PC-3 (cell line): ENCODE results near the gene FRRS1L. TPM values are rescaled to one million over a fixed set of nuclear protein-coding genes. Genes with fewer than 3 reads are reported as not detected.

ENCODE experiments used
- ATAC-seq: fragments of 200-7000 bp; cut with Tn5 transposase; 2 replicates; pipeline ENCODE4 v1.9.1; 2020; ENCODE audit warnings: mild to moderate bottlenecking, moderate library complexity
- BruUV-seq: library from RNA; stranded (reverse); fragments of 400-500 nt; replicated peaks from 2 replicates; lab custom pipeline; 2021; lab: Mats Ljungman, UMichigan
- CTCF ChIA-PET: fragments of 300-600 bp; sonication (Branson Sonifier 250); formaldehyde crosslinking; loops from one replicate; lab custom pipeline; 2022; ENCODE audit warnings: antibody characterized with exemption; lab: Charles Lee
- POLR2A ChIA-PET: fragments of 300-600 bp; sonication (Branson Sonifier 250); formaldehyde crosslinking; loops from one replicate; lab custom pipeline; 2022; ENCODE audit warnings: antibody characterized with exemption; ENCODE audit not compliant: unreplicated experiment; lab: Charles Lee
- DNase-seq: peaks from one replicate; pipeline ENCODE4 v3.0.0-alpha.2; 2015
- H2AFZ ChIP-seq: fragments of 300-600 bp; sonication (generic); 2 replicates; pipeline ENCODE4 v1.6.0; 2016; ENCODE audit warnings: antibody characterized with exemption, low read length
- H3F3A ChIP-seq: fragments of 300-600 bp; sonication (generic); one replicate; pipeline ENCODE4 v1.6.0; 2017; ENCODE audit warnings: antibody characterized with exemption, low read length, control low read depth, mild to moderate bottlenecking; ENCODE audit not compliant: unreplicated experiment
- H3K27ac ChIP-seq: fragments of 300-600 bp; sonication (generic); 2 replicates; pipeline ENCODE4 v1.5.1; 2016; ENCODE audit warnings: mild to moderate bottlenecking, low read length
- H3K27me3 ChIP-seq: fragments of 300-600 bp; sonication (generic); 2 replicates; pipeline ENCODE4 v1.6.1; 2016; ENCODE audit warnings: low read length, mixed read lengths
- H3K36me3 ChIP-seq: fragments of 300-600 bp; sonication (generic); 2 replicates; pipeline ENCODE4 v1.6.1; 2016; ENCODE audit warnings: low read depth, mixed run types, low read length, mixed read lengths
- H3K4me1 ChIP-seq: fragments of 300-600 bp; sonication (generic); 2 replicates; pipeline ENCODE4 v1.5.1; 2016; ENCODE audit warnings: low read length; ENCODE audit not compliant: insufficient read depth
- H3K4me2 ChIP-seq: fragments of 300-600 bp; sonication (generic); 2 replicates; pipeline ENCODE4 v1.6.0; 2016; ENCODE audit warnings: low read length
- H3K4me3 ChIP-seq: fragments of 300-600 bp; sonication (generic); 2 replicates; pipeline ENCODE4 v1.5.1; 2016; ENCODE audit warnings: mild to moderate bottlenecking, low read length, mixed read lengths
- H3K79me2 ChIP-seq: fragments of 300-600 bp; sonication (generic); 2 replicates; pipeline ENCODE4 v1.6.1; 2017; ENCODE audit warnings: low read length, mixed read lengths
- H3K9ac ChIP-seq: fragments of 300-600 bp; sonication (generic); 2 replicates; pipeline ENCODE4 v1.6.0; 2016; ENCODE audit warnings: mild to moderate bottlenecking, low read length
- H3K9me2 ChIP-seq: fragments of 300-600 bp; sonication (generic); replicated peaks from 2 replicates; pipeline ENCODE4 v1.6.1; 2016; ENCODE audit warnings: mixed run types, low read length, mixed read lengths
- H3K9me3 ChIP-seq: fragments of 300-600 bp; sonication (generic); 2 replicates; pipeline ENCODE4 v1.6.1; 2016; ENCODE audit warnings: low read length, mixed read lengths
- H4K20me1 ChIP-seq: fragments of 300-600 bp; sonication (generic); 2 replicates; pipeline ENCODE4 v1.6.1; 2016; ENCODE audit warnings: low read length, mixed read lengths
- EZH2 ChIP-seq: fragments of 300-600 bp; sonication (generic); IDR thresholded peaks from one replicate; pipeline ENCODE4 v1.6.1; 2017; ENCODE audit warnings: antibody characterized with exemption, mild to moderate bottlenecking, low read length; ENCODE audit not compliant: unreplicated experiment
- EZH2phosphoT487 ChIP-seq: fragments of 300-600 bp; sonication (generic); IDR thresholded peaks from 2 replicates; pipeline ENCODE4 v1.6.1; 2018; ENCODE audit warnings: mild to moderate bottlenecking, antibody characterized with exemption, low read length, borderline replicate concordance
- intact Hi-C: fragments of 100-400 bp; cut with micrococcal nuclease; formaldehyde crosslinking; loops from 2 replicates; pipeline ENCODE4 v1.9.0; 2023
- total RNA-seq: library from RNA; depleted of rRNA; stranded (reverse); fragments of >200 nt; gene quantifications from 2 replicates; pipeline ENCODE4 v1.2.3, GENCODE V29; 2014
- TF ChIP-seq, protein P1 (sequence below): fragments of 300-600 bp; sonication (generic); conservative IDR thresholded peaks from 2 replicates; pipeline ENCODE4 v1.5.1; 2017; ENCODE audit warnings: antibody characterized with exemption, low read depth, mild to moderate bottlenecking, low read length

FRRS1L gene
- total RNA-seq, 1 experiment from 2014 or later: not detected

DNA sequence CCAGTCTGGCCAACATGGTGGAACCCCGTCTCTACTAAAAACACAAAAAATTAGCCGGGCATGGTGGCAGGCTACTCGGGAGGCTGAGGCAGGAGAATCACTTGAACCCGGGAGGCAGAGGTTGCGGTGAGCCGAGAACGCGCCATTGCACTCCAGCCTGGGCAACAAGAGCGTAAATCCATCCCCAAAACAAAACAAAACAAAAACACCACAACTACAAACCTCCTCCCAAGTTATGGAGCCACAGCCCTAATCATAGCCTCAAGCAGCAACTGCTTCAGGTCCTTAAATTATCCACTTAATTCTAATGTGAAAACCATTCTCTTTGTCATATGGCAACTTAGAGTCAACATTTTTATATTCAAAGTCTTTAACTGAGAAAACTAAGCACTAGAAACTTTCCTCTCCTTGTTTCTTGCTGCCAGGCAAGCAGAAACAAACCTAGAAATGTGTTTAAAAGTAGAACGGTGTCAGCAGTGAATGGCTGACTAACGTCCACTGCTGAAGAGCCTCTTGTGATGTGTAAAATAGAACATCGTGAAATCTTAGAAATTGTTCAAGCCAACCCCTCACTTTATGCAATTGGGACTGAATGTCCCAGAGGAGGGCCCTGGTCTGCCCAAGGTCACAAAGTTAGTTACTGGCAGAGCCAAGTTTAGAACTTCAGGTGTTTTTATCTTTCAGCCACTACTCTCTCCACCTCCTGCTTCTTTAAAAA is 53.0 kb downstream of the FRRS1L start:
- no peak overlapping the region for H3K27ac ChIP-seq
- H3K9me3 ChIP-seq: no peaks in the 10 kb centered on the region
- no peak for DNase-seq
- TF ChIP-seq, protein P1, sequence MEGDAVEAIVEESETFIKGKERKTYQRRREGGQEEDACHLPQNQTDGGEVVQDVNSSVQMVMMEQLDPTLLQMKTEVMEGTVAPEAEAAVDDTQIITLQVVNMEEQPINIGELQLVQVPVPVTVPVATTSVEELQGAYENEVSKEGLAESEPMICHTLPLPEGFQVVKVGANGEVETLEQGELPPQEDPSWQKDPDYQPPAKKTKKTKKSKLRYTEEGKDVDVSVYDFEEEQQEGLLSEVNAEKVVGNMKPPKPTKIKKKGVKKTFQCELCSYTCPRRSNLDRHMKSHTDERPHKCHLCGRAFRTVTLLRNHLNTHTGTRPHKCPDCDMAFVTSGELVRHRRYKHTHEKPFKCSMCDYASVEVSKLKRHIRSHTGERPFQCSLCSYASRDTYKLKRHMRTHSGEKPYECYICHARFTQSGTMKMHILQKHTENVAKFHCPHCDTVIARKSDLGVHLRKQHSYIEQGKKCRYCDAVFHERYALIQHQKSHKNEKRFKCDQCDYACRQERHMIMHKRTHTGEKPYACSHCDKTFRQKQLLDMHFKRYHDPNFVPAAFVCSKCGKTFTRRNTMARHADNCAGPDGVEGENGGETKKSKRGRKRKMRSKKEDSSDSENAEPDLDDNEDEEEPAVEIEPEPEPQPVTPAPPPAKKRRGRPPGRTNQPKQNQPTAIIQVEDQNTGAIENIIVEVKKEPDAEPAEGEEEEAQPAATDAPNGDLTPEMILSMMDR: no peak
- no peak overlapping the region for H3K9ac ChIP-seq
- no peaks in the 10 kb centered on the region for H3K36me3 ChIP-seq
- intact Hi-C loops: loop anchor here (10.0 kb wide), 1 partner anchor 49 kb away; no protein-coding TSS in a partner anchor
- ChIA-PET POLR2A (no interaction called here), CTCF (no interaction called here)
- 0 out of 2 replicates have a peak overlapping the region, but pooled peaks have one; percentile 24 for H3K4me2 ChIP-seq
- H3K9me2 ChIP-seq: no peaks in the 10 kb centered on the region
- H3K27me3 ChIP-seq: no peaks in the 10 kb centered on the region
- no TSS peak for BruUV-seq
- H4K20me1 ChIP-seq: peaks cover 28% of the 10 kb centered on the region
- H3K4me1 ChIP-seq: peaks cover 50% of the 10 kb centered on the region
- ATAC-seq: no peak
- no peaks in the 10 kb centered on the region for H3F3A ChIP-seq
- H3K4me3 ChIP-seq: no peak overlapping the region
- H2AFZ ChIP-seq: no peak overlapping the region
- peaks cover 100% of the 10 kb centered on the region for H3K79me2 ChIP-seq

GRCh38 chr9:109113254-109113653 is 53.8 kb downstream of the FRRS1L start:
- no peak overlapping the region for H3K27ac ChIP-seq
- no peaks in the 10 kb centered on the region for H3K9me2 ChIP-seq
- no peak for ATAC-seq
- no peak overlapping the region for H3K4me3 ChIP-seq
- BruUV-seq: no TSS peak
- peaks cover 29% of the 10 kb centered on the region; the same call in 1 of the 2 replicates for H4K20me1 ChIP-seq
- DNase-seq: no peak
- H3K36me3 ChIP-seq: no peaks in the 10 kb centered on the region
- H3K4me2 ChIP-seq: no peak overlapping the region
- H3F3A ChIP-seq: no peaks in the 10 kb centered on the region
- no peak overlapping the region for H3K9ac ChIP-seq
- ChIA-PET CTCF (no interaction called here), POLR2A (no interaction called here)
- no peak overlapping the region for H2AFZ ChIP-seq
- intact Hi-C loops: loop anchor here (10.0 kb wide), 1 partner anchor 48 kb away; no protein-coding TSS in a partner anchor
- H3K4me1 ChIP-seq: peaks cover 58% of the 10 kb centered on the region
- H3K27me3 ChIP-seq: no peaks in the 10 kb centered on the region
- no peaks in the 10 kb centered on the region for H3K9me3 ChIP-seq
- TF ChIP-seq, protein P1: no peak
- no peak for TF ChIP-seq EZH2phosphoT487
- TF ChIP-seq EZH2: no peak
- H3K79me2 ChIP-seq: peaks cover 100% of the 10 kb centered on the region

DNA sequence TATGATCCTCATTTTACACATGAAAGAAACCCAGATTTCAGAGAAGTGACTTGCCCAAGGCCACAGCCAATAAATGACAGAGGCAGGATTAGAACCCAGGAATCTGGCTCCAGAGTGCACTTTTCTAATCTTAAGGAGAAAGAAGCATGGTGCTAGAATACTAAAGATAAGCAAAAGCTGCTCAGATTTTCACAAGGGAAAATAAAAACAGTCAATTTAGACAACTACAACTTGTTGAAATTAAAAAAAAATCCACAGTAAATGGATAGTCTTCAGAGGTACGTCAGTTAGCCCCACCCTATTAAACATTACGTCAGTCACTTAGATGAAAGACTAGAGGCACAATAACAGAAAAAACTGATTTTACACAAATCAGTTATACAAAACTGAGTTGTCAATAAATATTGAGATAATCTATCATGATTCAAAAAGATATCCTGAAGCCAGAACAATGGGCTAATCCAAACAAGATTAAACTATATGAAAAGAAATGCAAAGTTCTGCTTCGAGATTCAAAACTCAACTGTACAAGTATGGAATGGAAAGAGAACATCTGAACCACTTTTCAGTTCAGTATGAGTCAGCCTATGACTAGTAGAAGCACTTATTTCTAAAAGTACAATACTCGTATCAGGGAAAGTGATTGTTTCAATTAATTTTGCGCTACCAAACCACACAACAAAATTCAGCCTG is 56.6 kb downstream of the FRRS1L start:
- ChIA-PET CTCF (no interaction called here), POLR2A (no interaction called here)
- peak overlapping the region; percentile 51 for H3K4me3 ChIP-seq
- H3K4me2 ChIP-seq: peak overlapping the region; percentile 79
- H3K9me3 ChIP-seq: no peaks in the 10 kb centered on the region
- intact Hi-C loops: loop anchor here (10.0 kb wide), 1 partner anchor 46 kb away; no protein-coding TSS in a partner anchor
- peaks cover under 1% of the 10 kb centered on the region; the same call in 1 of the 2 replicates for H3K36me3 ChIP-seq
- no peak overlapping the region for H2AFZ ChIP-seq
- peak overlapping the region; percentile 20; the same call in 1 of the 2 replicates for H3K9ac ChIP-seq
- ATAC-seq (peak; percentile 60), DNase-seq (peak; percentile 51)
- no peaks in the 10 kb centered on the region for H3K9me2 ChIP-seq
- no peaks in the 10 kb centered on the region for H3F3A ChIP-seq
- H3K4me1 ChIP-seq: peaks cover 58% of the 10 kb centered on the region
- peaks cover 20% of the 10 kb centered on the region; the same call in 1 of the 2 replicates for H4K20me1 ChIP-seq
- BruUV-seq: no TSS peak
- TF ChIP-seq EZH2phosphoT487 (no peak), EZH2 (no peak)
- TF ChIP-seq, protein P1: no peak
- H3K27ac ChIP-seq: peak overlapping the region; percentile 67
- no peaks in the 10 kb centered on the region for H3K27me3 ChIP-seq
- peaks cover 98% of the 10 kb centered on the region for H3K79me2 ChIP-seq
